Adrenal gland (tissue), 5 donors: ENCODE measurements around the gene NLGN4X.

Experiments used
- POLR2A ChIP-seq, 2 donors: fragments of 450-650 bp; IDR thresholded peaks; one replicate each; pipeline ENCODE4 v1.6.1; 2017; ENCODE audit warnings: antibody characterized with exemption in 2 of 2, mild to moderate bottlenecking in 2 of 2, moderate library complexity in 1 of 2
- TF ChIP-seq, protein P1 (sequence below), 6 experiments: fragments of 450-650 bp in 4 of 6; fragments of 200-600 bp in 2 of 6; sonication (generic) in 1 of 6; IDR thresholded peaks; 1 replicate in 5 of 6; 2 replicates in 1 of 6; pipeline versions ENCODE4 v1.5.1 to v1.8.0; 2016 to 2021; ENCODE audit warnings: antibody characterized with exemption in 6 of 6, mild to moderate bottlenecking in 2 of 6, moderate library complexity in 1 of 6
- donor health status: DM: no; HTN: no; CAD: no.

GRCh38 chrX:6067600-6067999 lies 161.1 kb downstream of the NLGN4X start:
- TF ChIP-seq, protein P1, sequence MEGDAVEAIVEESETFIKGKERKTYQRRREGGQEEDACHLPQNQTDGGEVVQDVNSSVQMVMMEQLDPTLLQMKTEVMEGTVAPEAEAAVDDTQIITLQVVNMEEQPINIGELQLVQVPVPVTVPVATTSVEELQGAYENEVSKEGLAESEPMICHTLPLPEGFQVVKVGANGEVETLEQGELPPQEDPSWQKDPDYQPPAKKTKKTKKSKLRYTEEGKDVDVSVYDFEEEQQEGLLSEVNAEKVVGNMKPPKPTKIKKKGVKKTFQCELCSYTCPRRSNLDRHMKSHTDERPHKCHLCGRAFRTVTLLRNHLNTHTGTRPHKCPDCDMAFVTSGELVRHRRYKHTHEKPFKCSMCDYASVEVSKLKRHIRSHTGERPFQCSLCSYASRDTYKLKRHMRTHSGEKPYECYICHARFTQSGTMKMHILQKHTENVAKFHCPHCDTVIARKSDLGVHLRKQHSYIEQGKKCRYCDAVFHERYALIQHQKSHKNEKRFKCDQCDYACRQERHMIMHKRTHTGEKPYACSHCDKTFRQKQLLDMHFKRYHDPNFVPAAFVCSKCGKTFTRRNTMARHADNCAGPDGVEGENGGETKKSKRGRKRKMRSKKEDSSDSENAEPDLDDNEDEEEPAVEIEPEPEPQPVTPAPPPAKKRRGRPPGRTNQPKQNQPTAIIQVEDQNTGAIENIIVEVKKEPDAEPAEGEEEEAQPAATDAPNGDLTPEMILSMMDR (IDR thresholded peaks at IDR 0.05) = no peak
- no peak for TF ChIP-seq POLR2A (IDR thresholded peaks at IDR 0.05)
